ENCODE measurements around the gene CLDN34.

GRCh38 chrX:9948406-9948805 is 18.8 kb upstream of the CLDN34 start:
- TF ChIP-seq EZH2 (IDR thresholded peaks at IDR 0.05; ENCODE audit: insufficient read depth, poor library complexity, severe bottlenecking) (no peak), EZH2phosphoT487 (IDR thresholded peaks at IDR 0.05; ENCODE audit: insufficient read depth, low read depth) (no peak)
